Testis (tissue), 3 donors: Measurements from ENCODE around the gene GSN. TPM values are rescaled to one million over a fixed set of nuclear protein-coding genes. Genes with fewer than 3 reads are reported as not detected.
A peak's percentile ranks its signal among the peaks of the same experiment; 100 is the strongest.

Experiments used
- DNase-seq: peaks from one replicate; pipeline ENCODE4 v3.0.0-alpha.2; 2019
- H3K27ac ChIP-seq, 2 donors: fragments of 200-600 bp; sonication (generic); one replicate each; pipeline ENCODE4 v1.5.1; 2019
- H3K27me3 ChIP-seq: fragments of 200-600 bp; sonication (generic); one replicate; pipeline ENCODE4 v1.5.1; 2019
- H3K36me3 ChIP-seq: fragments of 200-600 bp; sonication (generic); one replicate; pipeline ENCODE4 v1.5.1; 2017; ENCODE audit warnings: low read depth; ENCODE audit errors: missing control alignments
- H3K4me1 ChIP-seq: fragments of 200-600 bp; sonication (generic); one replicate; pipeline ENCODE4 v1.5.1; 2019
- H3K4me3 ChIP-seq, 2 donors: fragments of 200-600 bp; sonication (generic); one replicate each; pipeline ENCODE4 v1.5.1; 2017 to 2019
- H3K9me3 ChIP-seq: fragments of 200-600 bp; sonication (generic); one replicate; pipeline ENCODE4 v1.5.1; 2017
- POLR2A ChIP-seq: fragments of 450-650 bp; IDR thresholded peaks from one replicate; pipeline ENCODE4 v1.6.1; 2017; ENCODE audit warnings: antibody characterized with exemption, mild to moderate bottlenecking, moderate library complexity
- WGBS, 2 donors: methylation state at CpG; one replicate each; pipeline ENCODE4 v1.1.5; 2018; 5-methylcytosine and 5-hydroxymethylcytosine counted together
- intact Hi-C: fragments of 100-400 bp; cut with DNase I; formaldehyde crosslinking; loops from one replicate; pipeline ENCODE4 v1.15.1; 2023; ENCODE audit warnings: low total_unique reads
- polyA plus RNA-seq: library from polyadenylated mRNA; stranded (reverse); fragments of 350-450 nt; fragmentation: Illumina TruSeq; extraction: RNeasy Lipid Tissue Mini Kit (QIAGEN cat#74804); gene quantifications from one replicate; pipeline ENCODE4 v1.2.3, GENCODE V29; 2014; ENCODE audit warnings: low read depth, low replicate concordance; ENCODE audit not compliant: insufficient read depth
- total RNA-seq, 2 donors: library from RNA; depleted of rRNA; stranded (reverse); fragments of >200 nt; gene quantifications; one replicate each; pipeline ENCODE4 v1.2.3, GENCODE V29; 2016
- TF ChIP-seq, protein P1 (sequence below), 3 experiments: fragments of 450-650 bp in 2 of 3; fragments of 200-600 bp in 1 of 3; sonication (generic) in 1 of 3; IDR thresholded peaks; one replicate each; pipeline ENCODE4 v1.5.1; 2016 to 2019; ENCODE audit warnings: antibody characterized with exemption in 3 of 3, mild to moderate bottlenecking in 2 of 3, moderate library complexity in 1 of 3

GSN gene
- total and polyA plus RNA-seq, 3 donors from 2014 or later, result 206 to 392 (median 356) TPM

DNA sequence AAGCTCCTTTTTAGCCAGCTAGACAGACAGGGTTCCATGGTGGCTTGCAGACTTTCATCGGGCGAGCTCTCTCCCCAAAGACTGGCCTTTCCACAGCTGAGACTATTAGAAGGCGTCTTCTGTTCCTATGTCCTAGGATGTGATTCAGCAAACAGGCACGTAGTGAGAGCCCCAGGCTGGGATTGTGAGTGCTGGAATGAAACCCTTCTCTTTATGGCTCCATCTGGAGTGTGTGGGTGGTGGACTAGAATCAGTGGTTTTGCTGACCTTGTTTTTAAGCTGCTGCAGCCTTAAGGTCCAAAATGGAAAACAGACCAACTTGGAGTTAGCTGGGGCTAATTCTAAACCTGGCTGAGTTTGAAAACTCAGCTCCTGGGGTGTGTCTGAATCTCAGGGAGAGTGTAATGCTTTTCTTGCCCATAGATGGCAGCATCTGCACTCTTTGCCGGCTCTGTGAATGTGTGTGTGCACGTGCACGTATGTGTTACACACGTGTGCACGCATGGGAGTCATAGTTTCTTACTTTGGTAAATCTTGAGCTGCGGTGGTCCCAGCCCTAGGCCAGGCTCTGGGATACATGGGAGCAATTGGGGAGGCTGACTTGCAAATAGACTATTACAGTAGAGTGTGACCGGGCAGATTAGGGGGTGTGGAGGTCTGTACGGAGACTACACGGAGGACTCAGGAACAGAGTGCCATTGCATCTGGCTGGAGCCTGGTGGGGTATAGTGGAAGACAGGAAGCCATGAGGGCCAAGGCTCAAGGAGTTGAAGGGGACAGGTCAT, 10.7 kb downstream of the GSN start:
- H3K9me3 ChIP-seq, result no peaks in the 10 kb centered on the region
- H3K27ac ChIP-seq, result peak overlapping the region; percentile 71 to 94
- peak; percentile 81 for DNase-seq
- no peak overlapping the region for H3K4me3 ChIP-seq
- intact Hi-C loops, result loop anchor here (5.0 kb wide), 1 partner anchor 94 kb away; the partner anchor contains the start of gene STOM
- TF ChIP-seq, protein P1, sequence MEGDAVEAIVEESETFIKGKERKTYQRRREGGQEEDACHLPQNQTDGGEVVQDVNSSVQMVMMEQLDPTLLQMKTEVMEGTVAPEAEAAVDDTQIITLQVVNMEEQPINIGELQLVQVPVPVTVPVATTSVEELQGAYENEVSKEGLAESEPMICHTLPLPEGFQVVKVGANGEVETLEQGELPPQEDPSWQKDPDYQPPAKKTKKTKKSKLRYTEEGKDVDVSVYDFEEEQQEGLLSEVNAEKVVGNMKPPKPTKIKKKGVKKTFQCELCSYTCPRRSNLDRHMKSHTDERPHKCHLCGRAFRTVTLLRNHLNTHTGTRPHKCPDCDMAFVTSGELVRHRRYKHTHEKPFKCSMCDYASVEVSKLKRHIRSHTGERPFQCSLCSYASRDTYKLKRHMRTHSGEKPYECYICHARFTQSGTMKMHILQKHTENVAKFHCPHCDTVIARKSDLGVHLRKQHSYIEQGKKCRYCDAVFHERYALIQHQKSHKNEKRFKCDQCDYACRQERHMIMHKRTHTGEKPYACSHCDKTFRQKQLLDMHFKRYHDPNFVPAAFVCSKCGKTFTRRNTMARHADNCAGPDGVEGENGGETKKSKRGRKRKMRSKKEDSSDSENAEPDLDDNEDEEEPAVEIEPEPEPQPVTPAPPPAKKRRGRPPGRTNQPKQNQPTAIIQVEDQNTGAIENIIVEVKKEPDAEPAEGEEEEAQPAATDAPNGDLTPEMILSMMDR (IDR thresholded peaks at IDR 0.05), result peak; percentile 76 to 92 (median 82)
- no peak for TF ChIP-seq POLR2A
- no peaks in the 10 kb centered on the region for H3K27me3 ChIP-seq
- 39 to 50% methylated on average over 12 to 13 of the region's 13 CpGs for WGBS, 2 donors
- no peaks in the 10 kb centered on the region for H3K36me3 ChIP-seq
- peaks cover 62% of the 10 kb centered on the region for H3K4me1 ChIP-seq

DNA sequence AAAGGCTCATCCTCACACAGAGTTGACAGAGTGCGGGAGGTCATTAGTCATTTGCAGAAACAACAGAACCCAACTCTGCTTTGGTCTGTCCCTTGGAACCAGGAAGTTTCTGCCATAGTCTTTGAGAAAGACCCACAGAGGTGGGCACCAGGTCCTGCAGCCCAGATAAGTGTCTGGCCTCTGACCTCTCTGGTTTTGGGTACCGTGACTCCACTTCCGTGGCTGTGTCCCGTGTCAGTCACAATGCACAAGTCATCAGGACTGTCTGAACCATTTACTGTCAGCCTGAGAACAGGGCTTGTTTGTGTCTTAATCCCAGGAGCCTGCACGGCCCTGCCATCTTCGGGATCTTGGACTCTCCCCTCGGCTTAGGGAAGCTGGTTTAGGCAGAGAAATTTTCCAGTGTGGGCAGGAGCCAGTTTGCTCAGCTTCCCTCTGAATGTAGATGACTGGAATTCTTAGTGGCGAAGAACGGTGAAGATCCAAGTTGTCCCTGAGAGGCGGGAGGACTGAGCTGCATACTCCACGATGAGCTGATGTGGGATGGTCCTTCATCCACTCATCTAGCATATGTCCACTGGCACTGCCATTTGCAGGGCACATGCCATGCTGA, 11.9 kb downstream of the GSN start:
- Histone ChIP-seq H3K27ac (peak overlapping the region; percentile 91 to 94), H3K4me3 (no peak overlapping the region), H3K4me1 (peaks cover 74% of the 10 kb centered on the region), H3K36me3 (no peaks in the 10 kb centered on the region), H3K9me3 (no peaks in the 10 kb centered on the region), H3K27me3 (no peaks in the 10 kb centered on the region)
- DNase-seq, result no peak
- WGBS, 2 donors, result 63 to 69% methylated on average over 11 of the region's 11 CpGs
- TF ChIP-seq, protein P1 (IDR thresholded peaks at IDR 0.05), result no peak
- no peak for TF ChIP-seq POLR2A
- intact Hi-C loops, result loop anchor here (5.0 kb wide), 1 partner anchor 92 kb away; the partner anchor contains the start of gene STOM

DNA sequence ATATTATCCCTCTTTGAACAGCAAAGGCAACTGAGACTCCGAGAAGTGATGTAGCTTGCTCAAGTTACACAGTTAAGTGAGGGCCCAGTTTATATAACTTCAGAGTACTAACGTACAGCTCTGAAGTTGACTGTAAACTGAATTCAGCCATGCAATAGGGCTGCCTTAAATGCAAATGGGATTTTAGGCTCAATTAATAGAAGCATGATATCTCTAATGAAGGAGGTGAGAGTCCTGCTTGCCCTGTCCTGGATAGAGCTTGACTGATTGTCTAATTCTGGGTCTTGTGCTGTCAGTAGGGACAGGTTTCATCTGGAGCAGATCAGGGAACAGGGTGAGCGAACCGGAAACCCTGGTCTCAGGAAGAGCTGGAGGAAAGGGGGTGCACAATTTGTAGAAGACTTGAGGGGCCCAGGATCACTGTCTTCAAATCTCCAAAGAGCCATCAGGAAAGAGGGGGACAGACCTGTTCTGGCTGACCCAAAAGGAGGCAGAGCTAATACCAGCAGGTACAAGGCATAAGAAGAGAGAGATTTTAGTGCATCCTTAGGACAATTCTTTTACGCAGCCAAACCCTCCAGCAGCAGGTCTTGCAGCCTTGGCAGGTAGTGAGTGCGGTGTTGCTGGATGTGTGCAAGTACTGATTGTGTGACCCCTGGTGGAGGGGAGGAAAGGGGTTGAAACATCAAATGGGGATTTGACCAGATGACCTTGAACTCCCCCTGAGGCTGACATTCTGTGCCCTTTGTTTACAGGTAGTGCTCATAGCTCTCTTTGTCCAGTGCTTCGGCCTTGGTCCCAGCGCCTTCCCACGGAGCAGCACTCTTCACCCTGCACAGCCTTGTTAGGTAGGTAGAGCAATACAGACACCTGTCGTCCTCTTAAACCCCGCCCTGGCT, 13.0 kb downstream of the GSN start:
- no peak overlapping the region for H3K4me3 ChIP-seq
- H3K9me3 ChIP-seq, result no peaks in the 10 kb centered on the region
- H3K27ac ChIP-seq, result peak overlapping the region; percentile 91 to 94
- no peaks in the 10 kb centered on the region for H3K27me3 ChIP-seq
- H3K36me3 ChIP-seq, result no peaks in the 10 kb centered on the region
- intact Hi-C loops, result no loop called here
- peaks cover 85% of the 10 kb centered on the region for H3K4me1 ChIP-seq
- WGBS, 2 donors, result 53 to 66% methylated on average over 11 of the region's 11 CpGs
- DNase-seq, result no peak
- TF ChIP-seq, protein P1 (IDR thresholded peaks at IDR 0.05), result no peak
- TF ChIP-seq POLR2A, result no peak

DNA sequence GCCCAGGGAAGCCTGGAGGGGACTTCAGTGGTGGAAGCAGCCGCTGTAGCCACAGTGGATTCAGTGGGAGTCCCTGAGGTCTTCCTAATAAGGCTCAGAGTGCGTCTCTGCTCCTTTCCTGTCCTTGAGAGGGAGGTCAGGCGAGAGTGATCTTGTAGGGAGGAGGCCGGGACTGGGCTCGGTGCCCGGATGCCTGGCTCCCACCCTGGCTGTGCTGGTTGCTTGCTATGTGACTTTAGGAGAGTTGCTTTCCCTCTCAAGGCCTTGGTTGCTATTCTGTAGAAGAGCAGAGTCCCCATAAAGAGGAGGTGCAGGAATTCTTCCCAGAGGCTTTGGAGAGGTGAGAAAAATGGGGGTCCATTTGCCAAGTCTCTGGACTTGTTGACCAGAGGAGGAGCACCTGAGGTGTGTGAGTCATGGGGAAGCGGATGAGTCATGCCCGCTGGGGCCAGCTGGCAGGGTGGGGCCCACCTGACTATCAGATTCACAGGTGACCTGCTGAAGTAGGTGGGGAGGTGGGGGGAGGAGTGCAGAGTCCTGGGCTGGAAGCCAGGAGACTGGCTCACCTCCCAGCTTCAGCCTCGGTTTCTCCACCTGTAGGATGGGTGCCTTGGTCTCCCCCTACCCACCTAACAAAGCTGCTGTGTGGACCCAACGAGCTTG, 13.8 kb downstream of the GSN start:
- Histone ChIP-seq H3K9me3 (no peaks in the 10 kb centered on the region), H3K4me3 (no peak overlapping the region), H3K27me3 (no peaks in the 10 kb centered on the region), H3K4me1 (peaks cover 93% of the 10 kb centered on the region), H3K36me3 (no peaks in the 10 kb centered on the region), H3K27ac (peak overlapping the region; percentile 91 to 94)
- TF ChIP-seq, protein P1 (IDR thresholded peaks at IDR 0.05), result no peak
- no peak for TF ChIP-seq POLR2A
- 25 to 40% methylated on average over 10 of the region's 10 CpGs for WGBS, 2 donors
- peak; percentile 94 for DNase-seq
- intact Hi-C loops, result no loop called here
